Heart left ventricle (tissue), 16 donors: Measurements from ENCODE around the gene OR4C45. TPM values are rescaled to one million over a fixed set of nuclear protein-coding genes. Genes with fewer than 3 reads are reported as not detected.
"Not testable (repeated sequence)": the region's sequence is repeated elsewhere in the genome, so short reads cannot be mapped to it uniquely, and the experiment has no call there.

Experiments used
- ATAC-seq, 4 donors: fragments of 200-7000 bp; cut with Tn5 transposase; one replicate each; pipeline ENCODE4 v1.9.1; 2020 to 2022; ENCODE audit warnings: moderate library complexity in 4 of 4, mild to moderate bottlenecking in 3 of 4, moderate number of reproducible peaks in 1 of 4
- DNase-seq, 5 donors: peaks; one replicate each; pipeline ENCODE4 v3.0.0-alpha.2; 2020
- H3K27ac ChIP-seq, 12 donors: fragments of 200-600 bp; sonication (generic) in 4 of 12; one replicate each; pipeline versions ENCODE4 v1.5.0 to v1.8.0; 2016 to 2022; ENCODE audit warnings: mild to moderate bottlenecking in 2 of 12
- H3K27me3 ChIP-seq, 9 donors: fragments of 200-600 bp; sonication (generic) in 2 of 9; one replicate each; pipeline versions ENCODE4 v1.5.1 to v1.8.0; 2016 to 2022; ENCODE audit warnings: mild to moderate bottlenecking in 3 of 9
- H3K36me3 ChIP-seq, 9 donors: fragments of 200-600 bp; sonication (generic) in 2 of 9; one replicate each; pipeline versions ENCODE4 v1.5.0 to v1.8.0; 2018 to 2022; ENCODE audit warnings: mild to moderate bottlenecking in 2 of 9
- H3K4me1 ChIP-seq, 12 donors: fragments of 200-600 bp; sonication (generic) in 4 of 12; one replicate each; pipeline versions ENCODE4 v1.5.0 to v1.8.0; 2016 to 2022; ENCODE audit warnings: mild to moderate bottlenecking in 3 of 12
- H3K4me3 ChIP-seq, 12 donors: fragments of 200-600 bp; sonication (generic) in 4 of 12; one replicate each; pipeline versions ENCODE4 v1.5.0 to v1.8.0; 2017 to 2022; ENCODE audit warnings: mild to moderate bottlenecking in 9 of 12, moderate library complexity in 4 of 12
- H3K9me3 ChIP-seq, 12 donors: fragments of 200-600 bp; sonication (generic) in 4 of 12; one replicate each; pipeline versions ENCODE4 v1.5.0 to v1.8.0; 2016 to 2022; ENCODE audit warnings: mild to moderate bottlenecking in 1 of 12
- POLR2A ChIP-seq, 2 donors: fragments of 450-650 bp; IDR thresholded peaks; one replicate each; pipeline ENCODE4 v1.6.1; 2017; ENCODE audit warnings: antibody characterized with exemption in 2 of 2, mild to moderate bottlenecking in 2 of 2, moderate library complexity in 2 of 2
- WGBS, 4 donors: extraction: QIAGEN DNeasy Blood & Tissue Kit in 2 of 4; methylation state at CpG; one replicate each; pipeline versions ENCODE4 v1.1.5 to v1.1.7; 2013 to 2018; 5-methylcytosine and 5-hydroxymethylcytosine counted together
- intact Hi-C, 10 donors: fragments of 100-400 bp; cut with DNase I; formaldehyde crosslinking; loops; one replicate each; pipeline versions ENCODE4 v1.11.1 to v1.14.2; 2022
- long read RNA-seq, 3 donors: library from polyadenylated mRNA; unstranded; transcript quantifications; one replicate each; pipeline ENCODE4 v2.0.0, GENCODE V29; 2020 to 2021
- polyA plus RNA-seq, 2 donors: library from polyadenylated mRNA; stranded (reverse); fragments of 200-250 nt; gene quantifications; one replicate each; pipeline ENCODE4 v1.2.3, GENCODE V29; 2013
- total RNA-seq, 9 donors: library from RNA; depleted of rRNA in 2 of 9; stranded (reverse); fragments of >200 nt in 2 of 9; fragmentation: NEBNext Ultra II Directional in 3 of 9; extraction: Animal tissue kit (Norgen Biotek cat#: 25700) in 3 of 9; gene quantifications; one replicate each; pipeline versions ENCODE4 v1.1.0 to v1.2.4, GENCODE V29; 2016 to 2023
- TF ChIP-seq, protein P1 (sequence below), 12 donors: fragments of 200-600 bp; sonication (generic) in 4 of 12; IDR thresholded peaks; one replicate each; pipeline versions ENCODE4 v1.5.0 to v1.8.0; 2018 to 2022; ENCODE audit warnings: antibody characterized with exemption in 12 of 12, mild to moderate bottlenecking in 5 of 12
- donor health status: ischemic (EF 13 %, LVEDD 7.1; RV severe dilation, severe dysfunction).
- donor health status: healthy with polysubstance abuse.
- donor health status: DM: no; HTN: yes; CAD: no.
- donor health status: DM: no; HTN: no; CAD: no.
- donor health status: ischemic (EF 25% LVEDD 6.9; RV normal size, moderate dysfunction).
- donor health status: ischemic (EF 25% LVEDD 5.7; RV mildly dilated, moderate dysfunction).
- donor health status: healthy.
- donor health status: DM: yes; HTN: yes; CAD: no.
- donor health status: ischemic (EF 35%, LVEDD 5.7; RV mildly dilated, moderate dysfunction).
- donor health status: nonischemic (EF 11% LVEDD 7.7; RV severe dilation, severe dysfunction).
- donor health status: DM: yes; HTN: yes; CAD: no.
- donor health status: PGD.
- donor health status: ischemic (EF 29% LVEDD 5.4; RV normal size, mild dysfunction).
- donor health status: nonischemic (EF 23%, LVEDD 6.1; RV moderate dilation, normal function).

OR4C45 gene
- total RNA-seq (not detected), polyA plus RNA-seq (not detected)
- long read RNA-seq, donor 1 = 0 reads
- long read RNA-seq, donor 2 = 0 reads
- long read RNA-seq, donor 3 = 0 reads

DNA sequence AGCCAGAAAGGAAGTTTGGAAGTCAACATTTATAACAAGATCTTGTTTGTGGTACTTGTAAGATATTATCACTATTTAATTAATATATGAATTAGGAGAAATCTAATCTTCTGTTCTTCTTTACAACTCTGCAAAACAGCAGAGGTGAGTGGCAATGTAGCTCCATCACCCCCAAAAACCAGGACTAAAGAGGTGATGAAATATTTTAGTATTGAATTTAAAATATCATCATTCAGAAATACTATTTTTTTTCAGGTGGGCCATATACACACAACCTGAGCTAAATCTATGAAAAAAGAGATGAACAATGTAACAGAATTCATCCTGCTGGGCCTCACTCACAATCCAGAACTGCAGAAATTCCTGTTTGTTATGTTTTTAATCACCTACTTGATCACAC, at the start of gene OR4C45:
TSS of gene OR4C45 (plus strand) at position 301 of the 400 bp plus-strand sequence.
- no peak for ATAC-seq
- no peak for DNase-seq
- peaks cover 0 to 3% (median 0%) of the 10 kb centered on the region in 12 donors for H3K4me1 ChIP-seq
- H3K36me3 ChIP-seq = no peaks in the 10 kb centered on the region
- intact Hi-C loops = no loop called here
- H3K4me3 ChIP-seq = no peak within 1 kb of the TSS
- H3K9me3 ChIP-seq = peaks cover 0 to 11% (median 0%) of the 10 kb centered on the region in 12 donors
- TF ChIP-seq, protein P1, sequence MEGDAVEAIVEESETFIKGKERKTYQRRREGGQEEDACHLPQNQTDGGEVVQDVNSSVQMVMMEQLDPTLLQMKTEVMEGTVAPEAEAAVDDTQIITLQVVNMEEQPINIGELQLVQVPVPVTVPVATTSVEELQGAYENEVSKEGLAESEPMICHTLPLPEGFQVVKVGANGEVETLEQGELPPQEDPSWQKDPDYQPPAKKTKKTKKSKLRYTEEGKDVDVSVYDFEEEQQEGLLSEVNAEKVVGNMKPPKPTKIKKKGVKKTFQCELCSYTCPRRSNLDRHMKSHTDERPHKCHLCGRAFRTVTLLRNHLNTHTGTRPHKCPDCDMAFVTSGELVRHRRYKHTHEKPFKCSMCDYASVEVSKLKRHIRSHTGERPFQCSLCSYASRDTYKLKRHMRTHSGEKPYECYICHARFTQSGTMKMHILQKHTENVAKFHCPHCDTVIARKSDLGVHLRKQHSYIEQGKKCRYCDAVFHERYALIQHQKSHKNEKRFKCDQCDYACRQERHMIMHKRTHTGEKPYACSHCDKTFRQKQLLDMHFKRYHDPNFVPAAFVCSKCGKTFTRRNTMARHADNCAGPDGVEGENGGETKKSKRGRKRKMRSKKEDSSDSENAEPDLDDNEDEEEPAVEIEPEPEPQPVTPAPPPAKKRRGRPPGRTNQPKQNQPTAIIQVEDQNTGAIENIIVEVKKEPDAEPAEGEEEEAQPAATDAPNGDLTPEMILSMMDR (IDR thresholded peaks at IDR 0.05) = no peak
- no peak for TF ChIP-seq POLR2A (IDR thresholded peaks at IDR 0.05)
- H3K27me3 ChIP-seq = no peaks in the 10 kb centered on the region
- no peak within 1 kb of the TSS for H3K27ac ChIP-seq

DNA sequence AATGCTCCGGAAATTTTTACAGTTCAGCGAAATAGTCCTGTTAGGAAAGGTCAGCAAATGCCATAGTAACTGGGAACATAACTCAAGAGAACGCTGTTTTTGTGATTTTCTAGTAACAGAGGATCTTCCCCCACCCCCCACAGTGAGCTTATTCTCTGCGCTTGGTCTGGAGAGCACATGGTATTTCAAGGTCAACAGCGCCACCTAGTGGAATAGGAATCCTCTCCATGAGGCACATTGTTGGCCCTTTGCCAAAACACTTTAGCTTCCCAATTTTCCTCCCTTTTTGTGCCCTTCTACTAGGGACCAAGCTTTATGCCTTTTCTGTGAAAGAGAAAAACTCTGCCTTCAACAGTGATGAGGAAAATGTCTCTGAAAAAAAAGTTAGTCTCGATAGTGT, 37.1 kb upstream of the OR4C45 start:
- no peaks in the 10 kb centered on the region for H3K36me3 ChIP-seq
- ATAC-seq (no peak), DNase-seq (peak in 3 of 5 donors; percentile 23 to 29 (median 28))
- 32 to 47% (median 42%) methylated on average over 6 of the region's 6 CpGs for WGBS, 4 donors
- TF ChIP-seq, protein P1 (IDR thresholded peaks at IDR 0.05) = peak; percentile 29 to 66 (median 44)
- TF ChIP-seq POLR2A (IDR thresholded peaks at IDR 0.05) = no peak
- no peak overlapping the region for H3K27ac ChIP-seq
- H3K4me3 ChIP-seq = no peak overlapping the region
- H3K4me1 ChIP-seq = no peaks in the 10 kb centered on the region
- intact Hi-C loops = no loop called here
- peaks cover 0 to 26% (median 7%) of the 10 kb centered on the region in 12 donors for H3K9me3 ChIP-seq
- no peaks in the 10 kb centered on the region for H3K27me3 ChIP-seq

DNA sequence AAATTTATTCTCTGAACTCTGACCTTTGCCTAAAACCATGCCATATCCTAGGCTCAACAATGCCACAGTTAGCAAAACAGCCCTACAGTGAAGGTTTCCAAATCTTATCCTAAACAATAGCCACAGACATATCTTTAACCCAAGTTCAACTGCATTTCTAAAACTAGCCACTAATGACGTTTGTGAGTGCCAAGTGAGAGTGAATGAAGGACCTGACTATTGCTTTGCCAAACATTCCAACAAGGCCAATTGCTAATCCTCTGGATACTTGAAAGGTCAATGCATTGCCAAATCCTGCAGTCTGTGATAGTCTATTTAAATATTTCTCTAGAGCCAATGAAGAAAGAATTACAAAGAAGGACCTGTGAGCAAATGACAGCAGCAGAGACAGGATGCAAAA, 2.5 kb upstream of the OR4C45 start:
- peaks cover 0 to 9% (median 0%) of the 10 kb centered on the region in 12 donors for H3K9me3 ChIP-seq
- DNase-seq (no peak), ATAC-seq (peak; percentile 55 to 94 (median 84))
- WGBS, 4 donors = 13 to 48% (median 28%) methylated on average over 1 of the region's 1 CpG
- no peaks in the 10 kb centered on the region for H3K36me3 ChIP-seq
- H3K4me3 ChIP-seq = no peak overlapping the region
- no peak for TF ChIP-seq POLR2A (IDR thresholded peaks at IDR 0.05)
- TF ChIP-seq, protein P1 (IDR thresholded peaks at IDR 0.05) = no peak
- no peak overlapping the region for H3K27ac ChIP-seq
- intact Hi-C loops = no loop called here
- no peaks in the 10 kb centered on the region for H3K27me3 ChIP-seq
- H3K4me1 ChIP-seq = peaks cover 0 to 3% (median 0%) of the 10 kb centered on the region in 12 donors

DNA sequence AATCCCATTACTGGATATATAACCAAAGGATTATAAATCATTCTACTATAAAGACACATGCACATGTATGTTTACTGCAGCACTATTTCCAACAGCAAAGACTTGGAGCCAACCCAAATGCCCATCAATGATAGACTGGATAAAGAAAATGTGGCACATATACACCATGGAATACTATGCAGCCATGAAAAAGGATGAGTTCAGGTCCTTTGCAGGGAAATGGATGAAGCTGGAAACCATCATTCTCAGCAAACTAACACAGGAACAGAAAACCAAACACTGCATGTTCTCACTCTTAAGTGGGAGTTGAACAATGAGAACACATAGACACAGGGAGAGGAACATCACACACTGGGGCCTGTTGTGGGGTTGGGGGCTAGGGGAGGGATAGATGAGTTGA, 3.6 kb downstream of the OR4C45 start:
- H3K4me1 ChIP-seq, H3K27me3 ChIP-seq, ATAC-seq, H3K27ac ChIP-seq, DNase-seq, H3K4me3 ChIP-seq, intact Hi-C loops, H3K9me3 ChIP-seq, H3K36me3 ChIP-seq: not testable (repeated sequence)

DNA sequence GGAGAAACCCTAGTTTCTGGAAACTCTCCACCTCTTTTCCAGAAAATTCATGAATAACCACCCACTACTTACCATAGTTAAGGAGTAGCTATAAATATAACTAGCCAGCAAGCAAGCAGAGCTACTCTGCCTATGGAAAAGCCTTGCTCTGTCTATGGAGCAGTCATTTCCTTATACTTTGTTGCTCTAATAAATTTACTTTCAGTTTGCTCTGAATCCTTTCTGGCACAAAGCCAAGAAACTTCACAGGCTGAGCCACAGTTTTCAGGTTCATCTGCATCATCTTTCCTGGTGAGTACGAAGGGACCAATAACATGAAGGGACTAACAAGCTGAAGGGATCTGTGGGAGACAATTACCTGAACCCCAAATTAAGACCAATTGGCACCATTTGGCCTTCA, 4.6 kb downstream of the OR4C45 start:
- Histone ChIP-seq H3K4me3 (no peak overlapping the region), H3K9me3 (peaks cover 0 to 8% (median 0%) of the 10 kb centered on the region in 12 donors), H3K27me3 (no peaks in the 10 kb centered on the region), H3K4me1 (no peaks in the 10 kb centered on the region), H3K27ac (no peak overlapping the region), H3K36me3 (no peaks in the 10 kb centered on the region)
- no peak for ATAC-seq
- intact Hi-C loops = no loop called here
- TF ChIP-seq, protein P1 (IDR thresholded peaks at IDR 0.05) = no peak
- TF ChIP-seq POLR2A (IDR thresholded peaks at IDR 0.05) = no peak
- WGBS, 4 donors = 45 to 61% (median 52%) methylated on average over 1 of the region's 1 CpG
- no peak for DNase-seq
